Hepatocyte (in vitro differentiated cells): ENCODE results near the gene DCTN2. TPM values are rescaled to one million over a fixed set of nuclear protein-coding genes. Genes with fewer than 3 reads are reported as not detected.

Experiments used
- DNase-seq: peaks from one replicate; pipeline ENCODE4 v3.0.0-alpha.2; 2016; ENCODE audit warnings: low spot score
- H2AFZ ChIP-seq: fragments of 200-600 bp; sonication (generic); 2 replicates; pipeline ENCODE4 v1.6.0; 2016; ENCODE audit warnings: antibody characterized with exemption, mild to moderate bottlenecking
- H3K27ac ChIP-seq: fragments of 200-600 bp; sonication (generic); 2 replicates; pipeline ENCODE4 v1.5.1; 2016; ENCODE audit warnings: mild to moderate bottlenecking
- H3K27me3 ChIP-seq: fragments of 200-600 bp; sonication (generic); 2 replicates; pipeline ENCODE4 v1.6.1; 2016
- H3K36me3 ChIP-seq: fragments of 200-600 bp; sonication (generic); replicated peaks from 2 replicates; pipeline ENCODE4 v1.5.1; 2016; ENCODE audit warnings: low read depth; ENCODE audit not compliant: insufficient read depth
- H3K4me1 ChIP-seq: fragments of 200-600 bp; sonication (generic); 2 replicates; pipeline ENCODE4 v1.5.1; 2016; ENCODE audit warnings: mild to moderate bottlenecking, moderate library complexity; ENCODE audit not compliant: insufficient read depth
- H3K4me2 ChIP-seq: fragments of 200-600 bp; sonication (generic); 2 replicates; pipeline ENCODE4 v1.6.0; 2016
- H3K4me3 ChIP-seq: fragments of 200-600 bp; sonication (generic); 2 replicates; pipeline ENCODE4 v1.5.1; 2016; ENCODE audit warnings: mild to moderate bottlenecking
- H3K79me2 ChIP-seq: fragments of 200-600 bp; sonication (generic); 2 replicates; pipeline ENCODE4 v1.6.0; 2017; ENCODE audit warnings: mild to moderate bottlenecking
- H3K9me2 ChIP-seq: fragments of 200-600 bp; sonication (generic); replicated peaks from 2 replicates; pipeline ENCODE4 v1.6.0; 2017; ENCODE audit warnings: mild to moderate bottlenecking; ENCODE audit not compliant: insufficient read depth
- H3K9me3 ChIP-seq: fragments of 200-600 bp; sonication (generic); 2 replicates; pipeline ENCODE4 v1.5.1; 2016; ENCODE audit warnings: low read depth, mild to moderate bottlenecking
- H4K20me1 ChIP-seq: fragments of 200-600 bp; sonication (generic); 2 replicates; pipeline ENCODE4 v1.6.0; 2016; ENCODE audit warnings: mild to moderate bottlenecking; ENCODE audit not compliant: insufficient read depth, poor library complexity, severe bottlenecking
- EZH2 ChIP-seq: fragments of 200-600 bp; sonication (generic); IDR thresholded peaks from 2 replicates; pipeline ENCODE4 v1.6.1; 2016; ENCODE audit warnings: antibody characterized with exemption, mild to moderate bottlenecking, borderline replicate concordance
- EZH2phosphoT487 ChIP-seq: fragments of 200-600 bp; sonication (generic); IDR thresholded peaks from one replicate; pipeline ENCODE4 v1.6.1; 2018; ENCODE audit warnings: antibody characterized with exemption, mild to moderate bottlenecking, low read depth, moderate library complexity; ENCODE audit not compliant: unreplicated experiment, severe bottlenecking
- WGBS: methylation state at CpG from one replicate; pipeline ENCODE4 v1.1.6; 2016; ENCODE audit warnings: low lambda C conversion rate; ENCODE audit errors: missing lambda C conversion rate; 5-methylcytosine and 5-hydroxymethylcytosine counted together
- polyA plus RNA-seq: library from polyadenylated mRNA; unstranded; fragments of >200 nt; fragmentation: Nextera tagmentation; extraction: Ambion mirVana; gene quantifications from 2 replicates; pipeline ENCODE4 v1.2.1, GENCODE V29; 2016
- total RNA-seq: library from RNA; depleted of rRNA; stranded (reverse); fragments of >200 nt; gene quantifications from 2 replicates; pipeline ENCODE4 v1.2.3, GENCODE V29; 2014
- TF ChIP-seq, protein P1 (sequence below): fragments of 200-600 bp; sonication (generic); IDR thresholded peaks from 2 replicates; pipeline ENCODE4 v1.5.1; 2016; ENCODE audit warnings: antibody characterized with exemption, mild to moderate bottlenecking; ENCODE audit not compliant: poor library complexity

The DCTN2 gene
- total and polyA plus RNA-seq, 2 experiments from 2014 or later, result 110 to 124 TPM

DNA sequence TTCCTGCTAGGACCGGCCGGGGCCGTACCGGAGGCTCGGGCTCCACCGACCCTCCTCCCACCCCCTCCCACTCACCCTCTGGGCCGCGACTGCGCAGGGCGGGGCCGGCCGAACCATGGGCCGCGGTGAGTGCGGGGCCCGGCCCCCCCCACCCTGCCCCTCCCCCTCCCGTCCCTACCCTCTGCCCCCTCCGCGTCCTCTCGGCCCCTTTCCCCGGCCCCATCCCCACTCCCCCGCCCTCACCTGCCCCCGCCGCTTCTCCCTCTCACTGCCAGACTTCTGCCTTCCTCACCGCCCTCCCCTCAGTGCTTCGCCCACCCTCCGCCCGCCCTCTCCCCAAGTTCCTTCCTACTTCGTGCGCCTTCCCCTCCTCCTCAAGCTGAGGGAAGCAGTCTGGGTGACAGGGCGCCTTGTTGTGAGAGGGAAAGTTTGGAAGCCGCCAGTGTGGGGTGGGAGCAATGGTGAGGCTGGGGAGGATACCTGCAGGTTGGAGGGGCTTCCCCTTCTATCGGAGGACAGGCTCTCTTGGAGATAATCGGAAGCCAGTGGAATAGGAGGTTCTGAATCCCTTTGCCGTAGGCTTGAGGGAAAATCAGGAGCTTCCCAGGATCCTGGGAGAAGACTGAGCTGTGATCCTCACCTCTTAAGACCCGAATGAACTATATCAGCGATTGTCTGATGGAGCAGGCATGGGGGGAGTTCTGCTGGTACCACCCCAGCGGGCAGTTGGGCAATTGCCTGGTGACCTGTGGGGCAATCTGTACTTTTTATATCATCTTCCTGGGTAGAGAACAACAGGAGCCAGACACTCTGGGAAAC, 23.9 kb downstream of the DCTN2 start:
- Histone ChIP-seq H3K4me2 (peak overlapping the region; percentile 89), H3K27me3 (no peaks in the 10 kb centered on the region), H3K36me3 (no peaks in the 10 kb centered on the region), H2AFZ (no peak overlapping the region), H4K20me1 (peaks cover 47% of the 10 kb centered on the region), H3K9me2 (no peaks in the 10 kb centered on the region), H3K27ac (peak overlapping the region; percentile 99), H3K4me3 (peak overlapping the region; percentile 58), H3K79me2 (peaks cover 66% of the 10 kb centered on the region), H3K9me3 (no peaks in the 10 kb centered on the region), H3K4me1 (peaks cover 29% of the 10 kb centered on the region)
- 5% methylated on average over 8 of the region's 38 CpGs for WGBS
- no peak for TF ChIP-seq EZH2
- TF ChIP-seq EZH2phosphoT487, result no peak
- TF ChIP-seq, protein P1, sequence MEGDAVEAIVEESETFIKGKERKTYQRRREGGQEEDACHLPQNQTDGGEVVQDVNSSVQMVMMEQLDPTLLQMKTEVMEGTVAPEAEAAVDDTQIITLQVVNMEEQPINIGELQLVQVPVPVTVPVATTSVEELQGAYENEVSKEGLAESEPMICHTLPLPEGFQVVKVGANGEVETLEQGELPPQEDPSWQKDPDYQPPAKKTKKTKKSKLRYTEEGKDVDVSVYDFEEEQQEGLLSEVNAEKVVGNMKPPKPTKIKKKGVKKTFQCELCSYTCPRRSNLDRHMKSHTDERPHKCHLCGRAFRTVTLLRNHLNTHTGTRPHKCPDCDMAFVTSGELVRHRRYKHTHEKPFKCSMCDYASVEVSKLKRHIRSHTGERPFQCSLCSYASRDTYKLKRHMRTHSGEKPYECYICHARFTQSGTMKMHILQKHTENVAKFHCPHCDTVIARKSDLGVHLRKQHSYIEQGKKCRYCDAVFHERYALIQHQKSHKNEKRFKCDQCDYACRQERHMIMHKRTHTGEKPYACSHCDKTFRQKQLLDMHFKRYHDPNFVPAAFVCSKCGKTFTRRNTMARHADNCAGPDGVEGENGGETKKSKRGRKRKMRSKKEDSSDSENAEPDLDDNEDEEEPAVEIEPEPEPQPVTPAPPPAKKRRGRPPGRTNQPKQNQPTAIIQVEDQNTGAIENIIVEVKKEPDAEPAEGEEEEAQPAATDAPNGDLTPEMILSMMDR, result no peak
- DNase-seq, result peak; percentile 85

DNA sequence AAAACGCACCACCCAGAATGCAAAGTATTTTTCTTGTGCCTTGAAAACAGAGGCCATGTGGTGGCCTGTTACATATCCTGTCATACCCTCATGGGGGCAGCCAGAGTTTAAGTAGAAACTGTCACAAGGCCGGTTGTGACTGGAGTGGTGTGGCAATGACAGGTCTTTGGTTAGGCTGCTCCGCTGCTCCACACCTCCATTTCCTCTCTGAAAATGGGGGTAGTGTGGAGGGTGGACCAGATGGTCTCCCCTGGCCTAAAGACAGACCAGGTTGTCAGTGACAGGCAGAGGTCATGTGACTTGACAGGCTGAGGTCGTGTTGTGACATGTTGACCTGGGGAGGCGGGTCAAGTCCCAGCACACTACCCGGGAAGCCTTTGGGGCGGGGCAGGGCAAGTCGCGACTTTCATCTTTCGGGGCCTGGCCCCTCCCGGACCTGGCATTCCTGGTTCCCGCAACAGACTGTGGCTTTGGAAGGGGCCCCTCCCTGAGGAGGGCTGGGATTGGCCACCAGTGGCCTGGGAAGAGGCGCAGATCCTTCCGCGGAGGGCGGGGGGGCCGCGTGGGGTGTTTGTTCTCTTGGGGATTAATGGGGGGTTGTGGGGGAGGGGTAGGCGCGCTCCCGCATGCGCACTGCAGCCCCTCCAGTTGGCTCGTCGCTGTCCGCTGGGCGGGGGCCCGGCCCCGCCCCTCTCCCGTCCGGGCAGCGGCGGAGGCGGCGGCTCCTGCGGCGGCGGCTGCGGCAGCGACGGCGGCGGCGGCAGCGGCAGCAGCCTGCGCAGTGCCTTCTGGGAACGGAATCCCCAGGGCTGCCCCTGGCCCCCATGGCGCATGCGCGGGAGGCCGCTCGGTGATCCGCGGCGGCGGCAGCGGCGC, 24.7 kb downstream of the DCTN2 start, which contains the start of gene MBD6:
Gene MBD6, plus strand, starts transcription at position 814 of the 876 bp plus-strand sequence. CDS start 1,480 bp downstream, outside the sequence.
- peak; percentile 97 for DNase-seq
- no peaks in the 10 kb centered on the region for H3K36me3 ChIP-seq
- peak within 1 kb of the TSS; percentile 58 for H3K4me3 ChIP-seq
- H4K20me1 ChIP-seq, result peaks cover 55% of the 10 kb centered on the region
- peak within 1 kb of the TSS; percentile 15 for H2AFZ ChIP-seq
- H3K9me3 ChIP-seq, result no peaks in the 10 kb centered on the region
- H3K79me2 ChIP-seq, result peaks cover 71% of the 10 kb centered on the region
- WGBS, result 4% methylated on average over 10 of the region's 57 CpGs
- H3K4me2 ChIP-seq, result peak within 1 kb of the TSS; percentile 89
- no peaks in the 10 kb centered on the region for H3K27me3 ChIP-seq
- peaks cover 29% of the 10 kb centered on the region for H3K4me1 ChIP-seq
- no peaks in the 10 kb centered on the region for H3K9me2 ChIP-seq
- TF ChIP-seq EZH2 (no peak), EZH2phosphoT487 (no peak)
- TF ChIP-seq, protein P1, result no peak
- H3K27ac ChIP-seq, result peak within 1 kb of the TSS; percentile 99

- H3K27me3 ChIP-seq, result no peaks in the 10 kb centered on the region
- peak; percentile 85 for DNase-seq
- TF ChIP-seq EZH2, result no peak
- TF ChIP-seq, protein P1, result peak; percentile 17
Observed at GRCh38 chr12:57521525-57522010, 25.4 kb downstream of the DCTN2 start.

More at GRCh38 chr12:57521525-57522010, 25.4 kb downstream of the DCTN2 start:
- H3K4me1 ChIP-seq, result peaks cover 29% of the 10 kb centered on the region
- peak overlapping the region; percentile 99 for H3K27ac ChIP-seq
- peak overlapping the region; percentile 77 for H3K4me2 ChIP-seq
- H3K79me2 ChIP-seq, result peaks cover 64% of the 10 kb centered on the region
- H3K9me2 ChIP-seq, result no peaks in the 10 kb centered on the region
- 26% methylated on average over 17 of the region's 17 CpGs for WGBS
- no peaks in the 10 kb centered on the region for H3K9me3 ChIP-seq
- H3K4me3 ChIP-seq, result no peak overlapping the region
- H2AFZ ChIP-seq, result peak overlapping the region; percentile 15
- peaks cover 62% of the 10 kb centered on the region for H4K20me1 ChIP-seq
- H3K36me3 ChIP-seq, result no peaks in the 10 kb centered on the region
